Thoracic aorta (tissue), 2 donors: Measurements from ENCODE around the gene WWTR1. TPM values are rescaled to one million over a fixed set of nuclear protein-coding genes. Genes with fewer than 3 reads are reported as not detected.

Experiments used
- ATAC-seq: fragments of 150-250 bp; one replicate; pipeline ENCODE4 v1.8.0; 2017; ENCODE audit warnings: low read depth; ENCODE audit not compliant: insufficient number of reproducible peaks, low FRiP score
- DNase-seq: peaks from one replicate; pipeline ENCODE4 v3.0.0-alpha.2; 2020; ENCODE audit warnings: low spot score
- H3K27ac ChIP-seq, 2 donors: fragments of 200-600 bp; sonication (generic); 1 replicate in 1 of 2; 2 replicates in 1 of 2; pipeline ENCODE4 v1.5.1; 2016; ENCODE audit warnings: mild to moderate bottlenecking in 2 of 2, moderate library complexity in 2 of 2
- H3K27me3 ChIP-seq: fragments of 200-600 bp; sonication (generic); replicated peaks from 2 replicates; pipeline ENCODE4 v1.6.0; 2016; ENCODE audit warnings: mild to moderate bottlenecking; ENCODE audit not compliant: insufficient read depth
- H3K36me3 ChIP-seq: fragments of 200-600 bp; sonication (generic); one replicate; pipeline ENCODE4 v1.5.1; 2016
- H3K4me1 ChIP-seq, 2 donors: fragments of 200-600 bp; sonication (generic); 1 replicate in 1 of 2; 2 replicates in 1 of 2; pipeline versions ENCODE4 v1.5.1 to v1.6.0; 2016; ENCODE audit warnings: low read depth in 2 of 2, mild to moderate bottlenecking in 1 of 2; ENCODE audit not compliant: control insufficient read depth in 1 of 2
- H3K4me3 ChIP-seq: fragments of 200-600 bp; sonication (generic); 2 replicates; pipeline ENCODE4 v1.5.1; 2016; ENCODE audit warnings: mild to moderate bottlenecking
- H3K9me3 ChIP-seq: fragments of 200-600 bp; sonication (generic); 2 replicates; pipeline ENCODE4 v1.5.1; 2016
- CTCF ChIP-seq: fragments of 200-600 bp; sonication (generic); IDR thresholded peaks from one replicate; pipeline ENCODE4 v1.5.1; 2019; ENCODE audit warnings: antibody characterized with exemption
- total RNA-seq, 2 donors: library from RNA; depleted of rRNA; stranded (reverse); fragments of >200 nt; gene quantifications; one replicate each; pipeline versions ENCODE4 v1.1.0 to v1.2.3, GENCODE V29; 2016

WWTR1 gene
- total RNA-seq, 2 donors from 2014 or later = 135 to 243 TPM

DNA sequence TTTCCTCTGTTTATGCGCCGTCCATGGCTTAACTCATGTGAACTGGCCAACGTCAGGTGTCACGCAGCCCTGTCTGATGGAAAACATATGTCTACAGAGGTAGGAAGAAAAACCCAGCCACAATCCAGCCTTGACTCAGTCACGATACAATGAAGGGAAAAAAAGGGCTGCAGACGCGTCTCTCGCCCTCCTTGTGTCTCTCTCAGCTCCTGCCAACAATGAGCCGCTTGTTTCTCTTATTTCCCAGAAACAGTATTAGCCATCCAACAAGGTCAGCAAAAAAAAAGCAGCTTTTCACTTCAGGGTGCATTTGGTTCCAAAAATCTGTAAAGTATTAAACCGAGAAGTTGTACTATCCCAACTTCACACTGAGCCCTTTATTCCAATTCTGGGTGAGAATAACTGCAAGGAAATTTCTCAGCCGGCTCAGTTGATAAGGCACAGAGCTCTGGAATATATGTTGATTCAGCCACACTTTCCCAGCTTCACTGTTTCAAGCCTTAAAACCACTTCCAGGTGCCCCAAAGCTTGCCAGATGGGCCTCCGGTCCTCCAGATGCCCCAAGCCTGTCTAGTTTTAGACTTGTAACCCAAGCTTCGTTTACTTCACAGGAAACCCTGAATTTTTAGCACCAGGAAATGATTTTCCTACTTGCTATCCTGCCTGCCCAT lies 103.9 kb downstream of the WWTR1 start:
- Histone ChIP-seq H3K9me3 (no peaks in the 10 kb centered on the region), H3K36me3 (no peaks in the 10 kb centered on the region), H3K27ac (peak overlapping the region; percentile 73 to 77), H3K27me3 (no peaks in the 10 kb centered on the region), H3K4me3 (peak overlapping the region; percentile 36), H3K4me1 (peaks cover 33 to 64% of the 10 kb centered on the region in 2 donors)
- ATAC-seq (peak; percentile 47), DNase-seq (no peak)
- no peak for TF ChIP-seq CTCF

DNA sequence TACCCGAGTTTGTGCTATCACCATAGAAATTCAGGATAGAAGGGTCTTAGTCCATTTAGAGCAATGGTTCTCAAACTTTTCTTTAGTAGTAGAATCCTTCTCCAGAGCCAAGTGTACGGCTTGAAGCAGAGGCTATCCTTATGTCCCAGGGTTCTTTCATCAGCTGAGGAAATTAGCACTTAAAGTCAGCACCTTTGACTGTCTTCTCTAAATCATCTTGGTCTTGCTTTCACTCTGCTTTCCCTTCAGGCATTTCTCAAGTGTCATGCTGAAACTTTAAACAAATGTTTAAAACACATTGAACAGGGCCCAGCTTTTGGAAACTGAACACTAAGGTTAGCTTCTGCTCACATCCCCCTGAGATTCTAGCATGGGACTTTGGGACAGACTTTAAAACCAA lies 105.1 kb downstream of the WWTR1 start:
- no peak for TF ChIP-seq CTCF
- Histone ChIP-seq H3K27me3 (no peaks in the 10 kb centered on the region), H3K4me3 (no peak overlapping the region), H3K27ac (peak overlapping the region; percentile 73 to 77), H3K4me1 (peaks cover 38 to 76% of the 10 kb centered on the region in 2 donors), H3K36me3 (no peaks in the 10 kb centered on the region), H3K9me3 (no peaks in the 10 kb centered on the region)
- DNase-seq (no peak), ATAC-seq (no peak)

GRCh38 chr3:149551500-149551899 lies 106.3 kb downstream of the WWTR1 start:
- Histone ChIP-seq H3K36me3 (no peaks in the 10 kb centered on the region), H3K4me1 (peaks cover 39 to 84% of the 10 kb centered on the region in 2 donors), H3K27me3 (no peaks in the 10 kb centered on the region), H3K27ac (no peak overlapping the region), H3K4me3 (no peak overlapping the region), H3K9me3 (no peaks in the 10 kb centered on the region)
- no peak for DNase-seq
- TF ChIP-seq CTCF = no peak
- no peak for ATAC-seq

DNA sequence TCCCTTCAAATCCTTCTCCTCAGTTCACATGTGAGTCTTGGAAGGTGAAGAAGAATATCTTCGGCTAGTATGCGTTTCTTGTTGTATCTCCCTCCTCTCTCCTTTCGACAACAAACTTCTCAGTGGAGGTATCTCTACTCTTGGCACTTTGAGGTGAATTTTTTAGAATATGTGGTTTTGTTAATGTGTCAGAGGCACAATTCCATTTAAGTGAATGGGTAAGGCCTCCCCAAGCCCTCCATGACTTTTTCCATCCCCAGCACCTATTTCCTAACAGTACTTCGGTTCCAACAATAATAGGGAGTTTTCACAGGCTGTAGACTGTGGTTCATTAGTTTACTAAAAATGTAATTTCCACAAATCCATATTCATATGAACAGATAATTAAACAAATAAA lies 109.2 kb downstream of the WWTR1 start:
- H3K4me3 ChIP-seq = peak overlapping the region; percentile 56
- DNase-seq = no peak
- ATAC-seq = no peak
- peak overlapping the region; percentile 84 to 88 for H3K27ac ChIP-seq
- TF ChIP-seq CTCF = no peak
- no peaks in the 10 kb centered on the region for H3K27me3 ChIP-seq
- H3K4me1 ChIP-seq = peaks cover 15 to 59% of the 10 kb centered on the region in 2 donors
- no peaks in the 10 kb centered on the region for H3K9me3 ChIP-seq
- H3K36me3 ChIP-seq = no peaks in the 10 kb centered on the region

DNA sequence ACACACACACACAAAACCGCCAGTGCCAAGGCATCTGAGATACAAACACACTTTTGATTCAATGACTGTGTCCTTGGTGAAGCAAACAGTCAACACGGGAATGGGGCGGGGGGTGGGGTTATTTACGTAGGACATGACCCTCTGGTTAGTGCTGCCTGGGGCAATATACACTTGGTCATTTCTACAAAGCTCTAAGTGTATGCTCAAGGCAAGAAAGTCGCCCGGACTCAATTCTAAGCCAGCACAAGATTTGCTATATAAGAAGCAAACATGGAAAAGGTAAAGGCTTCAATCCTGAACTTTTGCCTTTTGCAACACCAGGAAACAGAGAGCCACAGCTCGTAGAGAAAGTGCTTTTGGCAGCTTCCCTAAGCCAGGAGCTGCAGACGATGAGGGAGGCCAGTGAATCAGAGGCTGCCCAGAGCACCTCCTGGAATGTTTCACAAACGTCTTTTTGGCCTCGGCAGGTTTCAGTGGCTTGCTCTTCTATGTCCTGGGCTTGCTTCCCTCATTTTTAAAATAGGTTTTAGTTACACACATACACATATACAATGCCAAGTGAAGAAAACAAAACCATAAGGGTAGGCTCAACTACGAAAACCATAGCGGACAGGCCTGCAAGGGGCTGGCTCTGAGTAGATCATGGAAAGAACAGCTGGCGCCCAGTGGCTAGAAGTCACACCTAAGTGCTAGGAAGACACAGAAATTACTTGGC lies 109.7 kb downstream of the WWTR1 start:
- DNase-seq (no peak), ATAC-seq (peak; percentile 34)
- peaks cover 10 to 53% of the 10 kb centered on the region in 2 donors for H3K4me1 ChIP-seq
- peak overlapping the region; percentile 84 to 88 for H3K27ac ChIP-seq
- no peaks in the 10 kb centered on the region for H3K9me3 ChIP-seq
- no peak for TF ChIP-seq CTCF
- H3K27me3 ChIP-seq = no peaks in the 10 kb centered on the region
- no peaks in the 10 kb centered on the region for H3K36me3 ChIP-seq
- peak overlapping the region; percentile 56 for H3K4me3 ChIP-seq
